ENCODE results near the gene SPOCK1.
"Not testable (repeated sequence)": the region's sequence is repeated elsewhere in the genome, so short reads cannot be mapped to it uniquely, and the experiment has no call there.

Gene SPOCK1

GRCh38 chr5:137393196-137393993 is 105.7 kb downstream of the SPOCK1 start:
- no peak for DNase-seq

- DNase-seq = no peak
Observed at GRCh38 chr5:137392261-137392660, 106.9 kb downstream of the SPOCK1 start.

- not testable (repeated sequence) for DNase-seq
Observed at GRCh38 chr5:137391044-137391443, 108.1 kb downstream of the SPOCK1 start.

GRCh38 chr5:137389042-137389441 is 110.1 kb downstream of the SPOCK1 start:
- DNase-seq = no peak

GRCh38 chr5:137385064-137385463 is 114.1 kb downstream of the SPOCK1 start:
- DNase-seq = no peak

- no peak for DNase-seq
Observed at GRCh38 chr5:137383909-137384308, 115.2 kb downstream of the SPOCK1 start.

- DNase-seq = no peak
Observed at GRCh38 chr5:137381555-137381954, 117.6 kb downstream of the SPOCK1 start.

- no peak for DNase-seq
Observed at GRCh38 chr5:137379555-137380286, 119.4 kb downstream of the SPOCK1 start.

GRCh38 chr5:137375741-137376526 is 123.2 kb downstream of the SPOCK1 start:
- no peak for DNase-seq

GRCh38 chr5:137374110-137374714 is 124.9 kb downstream of the SPOCK1 start:
- no peak for DNase-seq

GRCh38 chr5:137372773-137373160 is 126.4 kb downstream of the SPOCK1 start:
- no peak for DNase-seq

GRCh38 chr5:137372016-137372772 is 126.9 kb downstream of the SPOCK1 start:
- no peak for DNase-seq

- no peak for DNase-seq
Observed at GRCh38 chr5:137370096-137371071, 128.7 kb downstream of the SPOCK1 start.

GRCh38 chr5:137368651-137369050 is 130.5 kb downstream of the SPOCK1 start:
- DNase-seq = no peak

- DNase-seq = no peak
Observed at GRCh38 chr5:137367951-137368350, 131.2 kb downstream of the SPOCK1 start.

GRCh38 chr5:137366526-137366925 is 132.6 kb downstream of the SPOCK1 start:
- no peak for DNase-seq

- DNase-seq = no peak
Observed at GRCh38 chr5:137365126-137365865, 133.8 kb downstream of the SPOCK1 start.

GRCh38 chr5:137361280-137361679 is 137.8 kb downstream of the SPOCK1 start:
- no peak for DNase-seq

- DNase-seq = no peak
Observed at GRCh38 chr5:137360607-137361006, 138.5 kb downstream of the SPOCK1 start.

- no peak for DNase-seq
Observed at GRCh38 chr5:137359941-137360340, 139.2 kb downstream of the SPOCK1 start.
